GM23338 (cell line): Measurements from ENCODE around the gene WNT1. TPM values are rescaled to one million over a fixed set of nuclear protein-coding genes. Genes with fewer than 3 reads are reported as not detected.

Experiments used
- ATAC-seq: fragments of 200-7000 bp; cut with Tn5 transposase; 3 replicates; pipeline ENCODE4 v1.9.1; 2020
- DNase-seq: peaks from one replicate; pipeline ENCODE4 v3.0.0-alpha.2; 2015; ENCODE audit warnings: low spot score
- H2AFZ ChIP-seq: fragments of 200-600 bp; sonication (generic); 2 replicates; pipeline ENCODE4 v1.8.0; 2016; ENCODE audit warnings: antibody characterized with exemption, mild to moderate bottlenecking, moderate library complexity
- H3F3A ChIP-seq: fragments of 200-600 bp; sonication (generic); replicated peaks from 2 replicates; pipeline ENCODE4 v1.8.0; 2017; ENCODE audit warnings: antibody characterized with exemption, mixed run types, low read depth
- H3K27ac ChIP-seq: fragments of 200-600 bp; sonication (generic); 2 replicates; pipeline ENCODE4 v1.6.1; 2016; ENCODE audit warnings: low read depth
- H3K27me3 ChIP-seq: fragments of 200-600 bp; sonication (generic); 2 replicates; pipeline ENCODE4 v1.8.0; 2016; ENCODE audit warnings: mild to moderate bottlenecking, mixed run types, moderate library complexity; ENCODE audit not compliant: insufficient read depth
- H3K36me3 ChIP-seq: fragments of 200-600 bp; sonication (generic); 2 replicates; pipeline ENCODE4 v1.8.0; 2016; ENCODE audit warnings: mild to moderate bottlenecking; ENCODE audit not compliant: insufficient read depth
- H3K4me1 ChIP-seq: fragments of 200-600 bp; sonication (generic); 2 replicates; pipeline ENCODE4 v1.8.0; 2016; ENCODE audit warnings: mild to moderate bottlenecking, moderate library complexity; ENCODE audit not compliant: insufficient read depth
- H3K4me2 ChIP-seq: fragments of 200-600 bp; sonication (generic); 2 replicates; pipeline ENCODE4 v1.7.1; 2017; ENCODE audit warnings: mixed run types
- H3K4me3 ChIP-seq: fragments of 200-600 bp; sonication (generic); 2 replicates; pipeline ENCODE4 v1.6.1; 2016; ENCODE audit warnings: mixed run types
- H3K79me2 ChIP-seq: fragments of 200-600 bp; sonication (generic); replicated peaks from 2 replicates; pipeline ENCODE4 v1.8.0; 2017; ENCODE audit warnings: mild to moderate bottlenecking; ENCODE audit not compliant: insufficient read depth
- H3K9me2 ChIP-seq: fragments of 200-600 bp; sonication (generic); 2 replicates; pipeline ENCODE4 v1.8.0; 2017; ENCODE audit not compliant: insufficient read depth
- H4K20me1 ChIP-seq: fragments of 200-600 bp; sonication (generic); replicated peaks from 2 replicates; pipeline ENCODE4 v1.8.0; 2017; ENCODE audit warnings: mild to moderate bottlenecking; ENCODE audit not compliant: insufficient read depth
- H3K27ac Mint-ChIP-seq: 2 replicates; pipeline ENCODE4 v1.8.0; 2020; ENCODE audit warnings: inconsistent platforms, mild to moderate bottlenecking, moderate library complexity, mixed read lengths
- H3K27me3 Mint-ChIP-seq: 3 replicates; pipeline ENCODE4 v1.8.0; 2022; ENCODE audit warnings: low read depth, mild to moderate bottlenecking, moderate library complexity, mixed read lengths, inconsistent platforms; ENCODE audit not compliant: insufficient read depth, poor library complexity
- H3K36me3 Mint-ChIP-seq: 3 replicates; pipeline ENCODE4 v1.8.0; 2021; ENCODE audit warnings: low read depth, mild to moderate bottlenecking, inconsistent platforms, moderate library complexity, mixed read lengths
- H3K4me1 Mint-ChIP-seq: 3 replicates; pipeline ENCODE4 v1.8.0; 2020; ENCODE audit warnings: mild to moderate bottlenecking, inconsistent platforms, mixed read lengths
- H3K4me3 Mint-ChIP-seq: 3 replicates; pipeline ENCODE4 v1.8.0; 2021; ENCODE audit warnings: moderate library complexity, mild to moderate bottlenecking, inconsistent platforms, mixed read lengths
- H3K9me3 Mint-ChIP-seq: 3 replicates; pipeline ENCODE4 v1.8.0; 2020; ENCODE audit warnings: moderate library complexity, mild to moderate bottlenecking, inconsistent platforms, mixed read lengths
- CREB1 ChIP-seq: fragments of 250-450 bp; sonication (Bioruptor Pico); IDR thresholded peaks from 2 replicates; pipeline ENCODE4 v1.5.0; 2020; ENCODE audit warnings: low read depth, mild to moderate bottlenecking, moderate library complexity
- CTCF ChIP-seq, 2 experiments: fragments of 200-600 bp in 1 of 2; sonication (generic) in 1 of 2; conservative IDR thresholded peaks; 2 replicates each; pipeline versions ENCODE4 v1.5.1 to v1.6.1; 2016 to 2017; ENCODE audit warnings: antibody characterized with exemption in 2 of 2, low read depth in 2 of 2, mild to moderate bottlenecking in 2 of 2, moderate library complexity in 1 of 2
- EZH2phosphoT487 ChIP-seq: fragments of 200-600 bp; sonication (generic); IDR thresholded peaks from one replicate; pipeline ENCODE4 v1.8.1; 2018; ENCODE audit warnings: antibody characterized with exemption; ENCODE audit not compliant: unreplicated experiment
- JUNB ChIP-seq: IDR thresholded peaks from one replicate; pipeline ENCODE4 v1.6.1; 2016; ENCODE audit warnings: antibody characterized with exemption; ENCODE audit not compliant: unreplicated experiment
- NANOG ChIP-seq: IDR thresholded peaks from 2 replicates; pipeline ENCODE4 v1.6.1; 2016; ENCODE audit warnings: antibody characterized with exemption, borderline replicate concordance
- POLR2AphosphoS5 ChIP-seq: IDR thresholded peaks from 2 replicates; pipeline ENCODE4 v1.6.1; 2016; ENCODE audit warnings: antibody characterized with exemption, low read depth
- STAT1 ChIP-seq: IDR thresholded peaks from one replicate; pipeline ENCODE4 v1.6.1; 2016; ENCODE audit warnings: antibody characterized with exemption; ENCODE audit not compliant: unreplicated experiment
- ZNF114 ChIP-seq: fragments of 250-450 bp; sonication (Bioruptor Pico); IDR thresholded peaks from 2 replicates; pipeline ENCODE4 v1.5.0; 2020; ENCODE audit warnings: mild to moderate bottlenecking, moderate library complexity
- ZNF331 ChIP-seq: fragments of 250-450 bp; sonication (Bioruptor Pico); IDR thresholded peaks from 2 replicates; pipeline ENCODE4 v1.5.0; 2020; ENCODE audit warnings: low read depth, mild to moderate bottlenecking, moderate library complexity
- polyA plus RNA-seq: library from polyadenylated mRNA; unstranded; fragments of >200 nt; fragmentation: Nextera tagmentation; extraction: Ambion mirVana; gene quantifications from 2 replicates; pipeline ENCODE4 v1.2.1, GENCODE V29; 2016
- total RNA-seq: library from RNA; depleted of rRNA; stranded (reverse); fragments of >200 nt; shearing (Covaris generic); gene quantifications from 2 replicates; pipeline ENCODE4 v1.2.3, GENCODE V29; 2014
- TF ChIP-seq, protein P1 (sequence below): fragments of 250-450 bp; sonication (Bioruptor Pico); IDR thresholded peaks from 2 replicates; pipeline ENCODE4 v1.5.0; 2020; ENCODE audit warnings: mild to moderate bottlenecking, moderate library complexity
- TF ChIP-seq, protein P2 (sequence below): IDR thresholded peaks from one replicate; pipeline ENCODE4 v1.6.1; 2018; ENCODE audit warnings: antibody characterized with exemption; ENCODE audit not compliant: unreplicated experiment
- TF ChIP-seq, protein P3 (sequence below): IDR thresholded peaks from 2 replicates; pipeline ENCODE4 v1.6.1; 2016; ENCODE audit warnings: antibody characterized with exemption

Gene WNT1
- total and polyA plus RNA-seq, 2 experiments from 2014 or later, result not detected

DNA sequence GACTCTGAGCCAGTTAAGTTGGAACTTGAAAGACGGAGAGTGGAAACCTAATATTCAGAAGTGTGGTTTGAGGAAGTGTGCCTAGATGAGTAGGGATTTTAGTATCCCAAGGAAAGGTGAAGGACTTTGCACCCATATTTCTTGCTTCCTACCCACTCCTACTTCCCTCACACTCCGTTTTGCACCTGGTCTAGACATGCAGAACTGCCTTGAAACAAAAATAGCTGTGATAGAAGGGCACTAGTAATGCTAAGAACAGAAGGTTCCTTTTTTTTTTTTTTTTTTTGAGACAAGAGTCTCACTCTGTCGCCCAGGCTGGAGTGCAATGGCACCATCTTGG, 20.1 kb upstream of the WNT1 start:
- no peak for TF ChIP-seq STAT1
- TF ChIP-seq CTCF (conservative IDR thresholded peaks at IDR 0.05; ENCODE audit: low read depth in 2 of 2), result no peak
- no peak for TF ChIP-seq CREB1 (CRISPR knock-in tag)
- TF ChIP-seq, protein P1, sequence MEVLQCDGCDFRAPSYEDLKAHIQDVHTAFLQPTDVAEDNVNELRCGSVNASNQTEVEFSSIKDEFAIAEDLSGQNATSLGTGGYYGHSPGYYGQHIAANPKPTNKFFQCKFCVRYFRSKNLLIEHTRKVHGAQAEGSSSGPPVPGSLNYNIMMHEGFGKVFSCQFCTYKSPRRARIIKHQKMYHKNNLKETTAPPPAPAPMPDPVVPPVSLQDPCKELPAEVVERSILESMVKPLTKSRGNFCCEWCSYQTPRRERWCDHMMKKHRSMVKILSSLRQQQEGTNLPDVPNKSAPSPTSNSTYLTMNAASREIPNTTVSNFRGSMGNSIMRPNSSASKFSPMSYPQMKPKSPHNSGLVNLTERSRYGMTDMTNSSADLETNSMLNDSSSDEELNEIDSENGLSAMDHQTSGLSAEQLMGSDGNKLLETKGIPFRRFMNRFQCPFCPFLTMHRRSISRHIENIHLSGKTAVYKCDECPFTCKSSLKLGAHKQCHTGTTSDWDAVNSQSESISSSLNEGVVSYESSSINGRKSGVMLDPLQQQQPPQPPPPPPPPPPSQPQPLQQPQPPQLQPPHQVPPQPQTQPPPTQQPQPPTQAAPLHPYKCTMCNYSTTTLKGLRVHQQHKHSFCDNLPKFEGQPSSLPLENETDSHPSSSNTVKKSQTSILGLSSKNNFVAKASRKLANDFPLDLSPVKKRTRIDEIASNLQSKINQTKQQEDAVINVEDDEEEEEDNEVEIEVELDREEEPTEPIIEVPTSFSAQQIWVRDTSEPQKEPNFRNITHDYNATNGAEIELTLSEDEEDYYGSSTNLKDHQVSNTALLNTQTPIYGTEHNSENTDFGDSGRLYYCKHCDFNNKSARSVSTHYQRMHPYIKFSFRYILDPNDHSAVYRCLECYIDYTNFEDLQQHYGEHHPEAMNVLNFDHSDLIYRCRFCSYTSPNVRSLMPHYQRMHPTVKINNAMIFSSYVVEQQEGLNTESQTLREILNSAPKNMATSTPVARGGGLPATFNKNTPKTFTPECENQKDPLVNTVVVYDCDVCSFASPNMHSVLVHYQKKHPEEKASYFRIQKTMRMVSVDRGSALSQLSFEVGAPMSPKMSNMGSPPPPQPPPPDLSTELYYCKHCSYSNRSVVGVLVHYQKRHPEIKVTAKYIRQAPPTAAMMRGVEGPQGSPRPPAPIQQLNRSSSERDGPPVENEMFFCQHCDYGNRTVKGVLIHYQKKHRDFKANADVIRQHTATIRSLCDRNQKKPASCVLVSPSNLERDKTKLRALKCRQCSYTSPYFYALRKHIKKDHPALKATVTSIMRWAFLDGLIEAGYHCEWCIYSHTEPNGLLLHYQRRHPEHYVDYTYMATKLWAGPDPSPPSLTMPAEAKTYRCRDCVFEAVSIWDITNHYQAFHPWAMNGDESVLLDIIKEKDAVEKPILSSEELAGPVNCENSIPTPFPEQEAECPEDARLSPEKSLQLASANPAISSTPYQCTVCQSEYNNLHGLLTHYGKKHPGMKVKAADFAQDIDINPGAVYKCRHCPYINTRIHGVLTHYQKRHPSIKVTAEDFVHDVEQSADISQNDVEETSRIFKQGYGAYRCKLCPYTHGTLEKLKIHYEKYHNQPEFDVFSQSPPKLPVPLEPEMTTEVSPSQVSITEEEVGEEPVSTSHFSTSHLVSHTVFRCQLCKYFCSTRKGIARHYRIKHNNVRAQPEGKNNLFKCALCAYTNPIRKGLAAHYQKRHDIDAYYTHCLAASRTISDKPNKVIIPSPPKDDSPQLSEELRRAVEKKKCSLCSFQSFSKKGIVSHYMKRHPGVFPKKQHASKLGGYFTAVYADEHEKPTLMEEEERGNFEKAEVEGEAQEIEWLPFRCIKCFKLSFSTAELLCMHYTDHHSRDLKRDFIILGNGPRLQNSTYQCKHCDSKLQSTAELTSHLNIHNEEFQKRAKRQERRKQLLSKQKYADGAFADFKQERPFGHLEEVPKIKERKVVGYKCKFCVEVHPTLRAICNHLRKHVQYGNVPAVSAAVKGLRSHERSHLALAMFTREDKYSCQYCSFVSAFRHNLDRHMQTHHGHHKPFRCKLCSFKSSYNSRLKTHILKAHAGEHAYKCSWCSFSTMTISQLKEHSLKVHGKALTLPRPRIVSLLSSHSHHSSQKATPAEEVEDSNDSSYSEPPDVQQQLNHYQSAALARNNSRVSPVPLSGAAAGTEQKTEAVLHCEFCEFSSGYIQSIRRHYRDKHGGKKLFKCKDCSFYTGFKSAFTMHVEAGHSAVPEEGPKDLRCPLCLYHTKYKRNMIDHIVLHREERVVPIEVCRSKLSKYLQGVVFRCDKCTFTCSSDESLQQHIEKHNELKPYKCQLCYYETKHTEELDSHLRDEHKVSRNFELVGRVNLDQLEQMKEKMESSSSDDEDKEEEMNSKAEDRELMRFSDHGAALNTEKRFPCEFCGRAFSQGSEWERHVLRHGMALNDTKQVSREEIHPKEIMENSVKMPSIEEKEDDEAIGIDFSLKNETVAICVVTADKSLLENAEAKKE (CRISPR knock-in tag), result no peak
- TF ChIP-seq JUNB, result no peak
- TF ChIP-seq NANOG, result no peak
- no peak for TF ChIP-seq ZNF114 (CRISPR knock-in tag)
- TF ChIP-seq, protein P2, sequence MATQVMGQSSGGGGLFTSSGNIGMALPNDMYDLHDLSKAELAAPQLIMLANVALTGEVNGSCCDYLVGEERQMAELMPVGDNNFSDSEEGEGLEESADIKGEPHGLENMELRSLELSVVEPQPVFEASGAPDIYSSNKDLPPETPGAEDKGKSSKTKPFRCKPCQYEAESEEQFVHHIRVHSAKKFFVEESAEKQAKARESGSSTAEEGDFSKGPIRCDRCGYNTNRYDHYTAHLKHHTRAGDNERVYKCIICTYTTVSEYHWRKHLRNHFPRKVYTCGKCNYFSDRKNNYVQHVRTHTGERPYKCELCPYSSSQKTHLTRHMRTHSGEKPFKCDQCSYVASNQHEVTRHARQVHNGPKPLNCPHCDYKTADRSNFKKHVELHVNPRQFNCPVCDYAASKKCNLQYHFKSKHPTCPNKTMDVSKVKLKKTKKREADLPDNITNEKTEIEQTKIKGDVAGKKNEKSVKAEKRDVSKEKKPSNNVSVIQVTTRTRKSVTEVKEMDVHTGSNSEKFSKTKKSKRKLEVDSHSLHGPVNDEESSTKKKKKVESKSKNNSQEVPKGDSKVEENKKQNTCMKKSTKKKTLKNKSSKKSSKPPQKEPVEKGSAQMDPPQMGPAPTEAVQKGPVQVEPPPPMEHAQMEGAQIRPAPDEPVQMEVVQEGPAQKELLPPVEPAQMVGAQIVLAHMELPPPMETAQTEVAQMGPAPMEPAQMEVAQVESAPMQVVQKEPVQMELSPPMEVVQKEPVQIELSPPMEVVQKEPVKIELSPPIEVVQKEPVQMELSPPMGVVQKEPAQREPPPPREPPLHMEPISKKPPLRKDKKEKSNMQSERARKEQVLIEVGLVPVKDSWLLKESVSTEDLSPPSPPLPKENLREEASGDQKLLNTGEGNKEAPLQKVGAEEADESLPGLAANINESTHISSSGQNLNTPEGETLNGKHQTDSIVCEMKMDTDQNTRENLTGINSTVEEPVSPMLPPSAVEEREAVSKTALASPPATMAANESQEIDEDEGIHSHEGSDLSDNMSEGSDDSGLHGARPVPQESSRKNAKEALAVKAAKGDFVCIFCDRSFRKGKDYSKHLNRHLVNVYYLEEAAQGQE, result no peak
- no peak for TF ChIP-seq EZH2phosphoT487
- TF ChIP-seq POLR2AphosphoS5, result no peak
- TF ChIP-seq ZNF331 (CRISPR knock-in tag), result no peak
- TF ChIP-seq, protein P3, sequence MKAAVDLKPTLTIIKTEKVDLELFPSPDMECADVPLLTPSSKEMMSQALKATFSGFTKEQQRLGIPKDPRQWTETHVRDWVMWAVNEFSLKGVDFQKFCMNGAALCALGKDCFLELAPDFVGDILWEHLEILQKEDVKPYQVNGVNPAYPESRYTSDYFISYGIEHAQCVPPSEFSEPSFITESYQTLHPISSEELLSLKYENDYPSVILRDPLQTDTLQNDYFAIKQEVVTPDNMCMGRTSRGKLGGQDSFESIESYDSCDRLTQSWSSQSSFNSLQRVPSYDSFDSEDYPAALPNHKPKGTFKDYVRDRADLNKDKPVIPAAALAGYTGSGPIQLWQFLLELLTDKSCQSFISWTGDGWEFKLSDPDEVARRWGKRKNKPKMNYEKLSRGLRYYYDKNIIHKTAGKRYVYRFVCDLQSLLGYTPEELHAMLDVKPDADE, result no peak
- Histone ChIP-seq H3K9me2 (no peaks in the 10 kb centered on the region), H3K36me3 (peaks cover 8% of the 10 kb centered on the region; the same call in 1 of the 2 replicates), H3K4me1 (peaks cover 15% of the 10 kb centered on the region), H3K27ac (peak overlapping the region; percentile 88), H3K79me2 (peaks cover 38% of the 10 kb centered on the region), H3K27me3 (no peaks in the 10 kb centered on the region), H3K4me2 (peak overlapping the region; percentile 88), H2AFZ (peak overlapping the region; percentile 99), H3K4me3 (peak overlapping the region; percentile 87), H3F3A (0 out of 2 replicates have a peak, but pooled peaks cover 2% of the 10 kb centered on the region), H4K20me1 (peaks cover 30% of the 10 kb centered on the region)
- Mint-ChIP-seq H3K4me3 (peak overlapping the region; percentile 97), H3K36me3 (peaks cover 25% of the 10 kb centered on the region), H3K27me3 (peaks cover 17% of the 10 kb centered on the region), H3K9me3 (no peaks in the 10 kb centered on the region; the same call in 2 of the 3 replicates), H3K27ac (peak overlapping the region; percentile 97), H3K4me1 (peaks cover 27% of the 10 kb centered on the region)
- DNase-seq (no peak), ATAC-seq (no peak)
